Progenitor cell of endocrine pancreas (in vitro differentiated cells): ENCODE measurements around the gene ECHDC1. TPM values are rescaled to one million over a fixed set of nuclear protein-coding genes. Genes with fewer than 3 reads are reported as not detected.

Experiments used
- DNase-seq: peaks from one replicate; pipeline ENCODE4 v3.0.0; 2021; ENCODE audit warnings: low spot score; ENCODE audit not compliant: unreplicated experiment
- H3K27ac Mint-ChIP-seq: 2 replicates; pipeline ENCODE4 v1.8.0; 2021; ENCODE audit warnings: mild to moderate bottlenecking, moderate library complexity, mixed read lengths
- H3K27me3 Mint-ChIP-seq: 2 replicates; pipeline ENCODE4 v1.8.0; 2021; ENCODE audit warnings: mixed read lengths
- H3K36me3 Mint-ChIP-seq: 2 replicates; pipeline ENCODE4 v1.8.0; 2022; ENCODE audit warnings: mixed read lengths; ENCODE audit not compliant: insufficient read depth
- H3K4me1 Mint-ChIP-seq: 2 replicates; pipeline ENCODE4 v1.8.0; 2021; ENCODE audit warnings: low read depth, mixed read lengths
- H3K4me3 Mint-ChIP-seq: 2 replicates; pipeline ENCODE4 v1.8.0; 2021; ENCODE audit warnings: low read depth, mild to moderate bottlenecking, moderate library complexity, mixed read lengths
- H3K9me3 Mint-ChIP-seq: 2 replicates; pipeline ENCODE4 v1.8.0; 2021; ENCODE audit warnings: low read depth, mixed read lengths
- CTCF ChIP-seq: fragments of 200-600 bp; sonication (generic); IDR thresholded peaks from one replicate; pipeline ENCODE4 v1.5.0; 2021; ENCODE audit warnings: antibody characterized with exemption, mild to moderate bottlenecking; ENCODE audit not compliant: unreplicated experiment
- total RNA-seq: library from RNA; stranded (reverse); gene quantifications from 2 replicates; pipeline ENCODE4 v1.2.1, GENCODE V29; 2021

The ECHDC1 gene
- total RNA-seq, 1 donor from 2014 or later = 60.3 TPM

- Mint-ChIP-seq H3K9me3 (peaks cover 13% of the 10 kb centered on the region), H3K4me1 (no peaks in the 10 kb centered on the region), H3K4me3 (no peak overlapping the region), H3K36me3 (peaks cover 23% of the 10 kb centered on the region), H3K27ac (no peak overlapping the region), H3K27me3 (no peaks in the 10 kb centered on the region)
- TF ChIP-seq CTCF = peak; percentile 70
- no peak for DNase-seq
Measured at GRCh38 chr6:127302728-127303660, 40.4 kb downstream of the ECHDC1 start.

GRCh38 chr6:127301199-127301700, 42.2 kb downstream of the ECHDC1 start:
- Mint-ChIP-seq H3K27me3 (no peaks in the 10 kb centered on the region), H3K27ac (no peak overlapping the region), H3K4me1 (peaks cover 8% of the 10 kb centered on the region), H3K36me3 (peaks cover 15% of the 10 kb centered on the region), H3K9me3 (peaks cover 6% of the 10 kb centered on the region), H3K4me3 (no peak overlapping the region)
- DNase-seq = no peak
- no peak for TF ChIP-seq CTCF

GRCh38 chr6:127300411-127300810, 43.0 kb downstream of the ECHDC1 start:
- Mint-ChIP-seq H3K36me3 (peaks cover 7% of the 10 kb centered on the region), H3K27ac (peak overlapping the region; percentile 27), H3K4me3 (no peak overlapping the region), H3K4me1 (peaks cover 8% of the 10 kb centered on the region), H3K27me3 (no peaks in the 10 kb centered on the region), H3K9me3 (peaks cover 3% of the 10 kb centered on the region)
- DNase-seq = no peak
- no peak for TF ChIP-seq CTCF

GRCh38 chr6:127299522-127300240, 43.7 kb downstream of the ECHDC1 start:
- Mint-ChIP-seq H3K27ac (no peak overlapping the region), H3K9me3 (peaks cover 3% of the 10 kb centered on the region), H3K4me1 (peaks cover 8% of the 10 kb centered on the region), H3K36me3 (peaks cover 6% of the 10 kb centered on the region), H3K27me3 (no peaks in the 10 kb centered on the region), H3K4me3 (no peak overlapping the region)
- DNase-seq = no peak
- no peak for TF ChIP-seq CTCF

- Mint-ChIP-seq H3K27ac (no peak overlapping the region), H3K9me3 (peaks cover 3% of the 10 kb centered on the region), H3K4me3 (no peak overlapping the region), H3K27me3 (no peaks in the 10 kb centered on the region), H3K36me3 (peaks cover 10% of the 10 kb centered on the region), H3K4me1 (peaks cover 8% of the 10 kb centered on the region)
- DNase-seq = no peak
- no peak for TF ChIP-seq CTCF
Measured at GRCh38 chr6:127298475-127298874, 44.9 kb downstream of the ECHDC1 start.
